ENCODE data around the gene NOX4.
"Not testable (repeated sequence)": the region's sequence is repeated elsewhere in the genome, so short reads cannot be mapped to it uniquely, and the experiment has no call there.

DNA sequence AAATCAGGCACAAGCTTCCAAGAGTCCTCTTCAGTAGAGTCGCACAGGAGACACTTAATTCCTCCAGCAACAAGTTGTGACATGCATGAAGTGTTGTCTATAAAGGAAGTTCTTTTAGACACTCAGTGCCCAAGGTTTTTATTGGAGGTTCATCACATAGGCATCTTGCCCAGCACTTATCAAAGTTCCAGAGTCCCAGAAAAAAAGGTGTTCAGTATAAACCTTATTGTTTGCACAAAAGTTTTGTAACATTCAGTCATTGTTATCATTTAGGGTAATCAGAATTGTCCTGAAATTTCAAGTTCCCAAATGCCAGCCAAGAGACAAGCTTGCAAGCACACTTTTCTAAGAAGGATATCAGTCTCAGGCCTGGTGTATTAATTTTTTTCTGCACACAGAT lies 182.9 kb downstream of the NOX4 start:
- not testable (repeated sequence) for TF ChIP-seq CTCF (IDR thresholded peaks at IDR 0.05); ZNF423 (CRISPR knock-in tag; IDR thresholded peaks at IDR 0.05); NR3C1 (CRISPR knock-in tag; conservative IDR thresholded peaks at IDR 0.05; ENCODE audit: low read depth); ELF4 (CRISPR knock-in tag; IDR thresholded peaks at IDR 0.05; ENCODE audit: low read depth); GABPB1 (CRISPR knock-in tag; IDR thresholded peaks at IDR 0.05); JUN (CRISPR knock-in tag; IDR thresholded peaks at IDR 0.05); OVOL2 (CRISPR knock-in tag; IDR thresholded peaks at IDR 0.05; ENCODE audit: borderline replicate concordance); ARID4B (CRISPR knock-in tag; IDR thresholded peaks at IDR 0.05; ENCODE audit: borderline replicate concordance); NFYB (CRISPR knock-in tag; conservative IDR thresholded peaks at IDR 0.05; ENCODE audit: low read depth); JAZF1 (CRISPR knock-in tag; IDR thresholded peaks at IDR 0.05)
- TF ChIP-seq, protein P1, sequence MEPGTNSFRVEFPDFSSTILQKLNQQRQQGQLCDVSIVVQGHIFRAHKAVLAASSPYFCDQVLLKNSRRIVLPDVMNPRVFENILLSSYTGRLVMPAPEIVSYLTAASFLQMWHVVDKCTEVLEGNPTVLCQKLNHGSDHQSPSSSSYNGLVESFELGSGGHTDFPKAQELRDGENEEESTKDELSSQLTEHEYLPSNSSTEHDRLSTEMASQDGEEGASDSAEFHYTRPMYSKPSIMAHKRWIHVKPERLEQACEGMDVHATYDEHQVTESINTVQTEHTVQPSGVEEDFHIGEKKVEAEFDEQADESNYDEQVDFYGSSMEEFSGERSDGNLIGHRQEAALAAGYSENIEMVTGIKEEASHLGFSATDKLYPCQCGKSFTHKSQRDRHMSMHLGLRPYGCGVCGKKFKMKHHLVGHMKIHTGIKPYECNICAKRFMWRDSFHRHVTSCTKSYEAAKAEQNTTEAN (CRISPR knock-in tag; IDR thresholded peaks at IDR 0.05), result not testable (repeated sequence)
- TF ChIP-seq, protein P2, sequence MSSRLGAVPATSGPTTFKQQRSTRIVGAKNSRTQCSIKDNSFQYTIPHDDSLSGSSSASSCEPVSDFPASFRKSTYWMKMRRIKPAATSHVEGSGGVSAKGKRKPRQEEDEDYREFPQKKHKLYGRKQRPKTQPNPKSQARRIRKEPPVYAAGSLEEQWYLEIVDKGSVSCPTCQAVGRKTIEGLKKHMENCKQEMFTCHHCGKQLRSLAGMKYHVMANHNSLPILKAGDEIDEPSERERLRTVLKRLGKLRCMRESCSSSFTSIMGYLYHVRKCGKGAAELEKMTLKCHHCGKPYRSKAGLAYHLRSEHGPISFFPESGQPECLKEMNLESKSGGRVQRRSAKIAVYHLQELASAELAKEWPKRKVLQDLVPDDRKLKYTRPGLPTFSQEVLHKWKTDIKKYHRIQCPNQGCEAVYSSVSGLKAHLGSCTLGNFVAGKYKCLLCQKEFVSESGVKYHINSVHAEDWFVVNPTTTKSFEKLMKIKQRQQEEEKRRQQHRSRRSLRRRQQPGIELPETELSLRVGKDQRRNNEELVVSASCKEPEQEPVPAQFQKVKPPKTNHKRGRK (CRISPR knock-in tag; IDR thresholded peaks at IDR 0.05; ENCODE audit: borderline replicate concordance), result not testable (repeated sequence)
